ENCODE data around the gene REST.
A peak's percentile ranks its signal among the peaks of the same experiment; 100 is the strongest.
"Not testable (repeated sequence)": the region's sequence is repeated elsewhere in the genome, so short reads cannot be mapped to it uniquely, and the experiment has no call there.

REST gene

GRCh38 chr4:56907489-56908205 is at the start of gene REST:
Gene REST, plus strand, starts transcription at chr4:56907900. Its CDS starts 2,739 bp downstream, at chr4:56910639.
- DNase-seq (ENCODE audit: low read depth in 2 of 2) = peak; percentile 63 to 64

DNA sequence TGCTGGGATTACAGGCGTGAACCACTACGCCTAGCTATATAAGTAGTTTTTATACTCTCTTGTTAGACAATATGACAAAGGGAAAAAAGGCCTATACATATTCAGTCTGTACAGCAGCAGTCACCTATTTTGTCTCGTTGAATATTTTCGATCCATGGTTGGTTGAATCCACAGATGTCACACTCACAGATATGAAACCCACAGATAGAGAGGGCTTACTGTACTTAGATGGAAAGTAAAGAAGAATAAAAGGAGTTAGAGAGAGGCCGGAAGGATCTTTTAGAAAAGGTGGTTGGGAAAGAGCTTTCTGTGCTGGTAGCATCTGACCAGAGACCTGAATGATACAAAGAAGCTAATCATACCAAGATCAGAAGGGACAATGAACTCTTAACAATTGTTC is 47.9 kb upstream of the REST start:
- no peak for DNase-seq (ENCODE audit: low read depth in 2 of 2)

DNA sequence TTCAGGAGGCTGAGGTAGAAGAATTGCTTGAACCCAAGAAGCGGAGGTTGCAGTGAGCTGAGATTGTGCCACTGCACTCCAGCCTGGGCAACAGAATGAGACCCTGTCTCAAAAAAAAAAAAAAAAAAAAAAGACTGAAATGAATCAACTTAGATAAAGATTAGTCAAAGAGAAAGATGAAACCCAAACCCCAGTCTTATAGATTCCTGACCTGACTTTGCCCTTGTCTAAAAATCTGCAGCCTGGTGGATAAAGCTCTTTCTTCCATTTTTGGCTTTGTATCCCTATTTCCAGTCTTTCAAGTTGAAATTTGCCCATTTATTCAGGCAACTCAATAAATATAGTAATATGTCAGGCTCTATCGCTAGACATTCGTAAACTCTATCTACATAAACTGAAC is 46.9 kb upstream of the REST start:
- DNase-seq (ENCODE audit: low read depth in 2 of 2) = no peak

GRCh38 chr4:56861360-56861759 is 46.3 kb upstream of the REST start:
- no peak for DNase-seq (ENCODE audit: low read depth in 2 of 2)

DNA sequence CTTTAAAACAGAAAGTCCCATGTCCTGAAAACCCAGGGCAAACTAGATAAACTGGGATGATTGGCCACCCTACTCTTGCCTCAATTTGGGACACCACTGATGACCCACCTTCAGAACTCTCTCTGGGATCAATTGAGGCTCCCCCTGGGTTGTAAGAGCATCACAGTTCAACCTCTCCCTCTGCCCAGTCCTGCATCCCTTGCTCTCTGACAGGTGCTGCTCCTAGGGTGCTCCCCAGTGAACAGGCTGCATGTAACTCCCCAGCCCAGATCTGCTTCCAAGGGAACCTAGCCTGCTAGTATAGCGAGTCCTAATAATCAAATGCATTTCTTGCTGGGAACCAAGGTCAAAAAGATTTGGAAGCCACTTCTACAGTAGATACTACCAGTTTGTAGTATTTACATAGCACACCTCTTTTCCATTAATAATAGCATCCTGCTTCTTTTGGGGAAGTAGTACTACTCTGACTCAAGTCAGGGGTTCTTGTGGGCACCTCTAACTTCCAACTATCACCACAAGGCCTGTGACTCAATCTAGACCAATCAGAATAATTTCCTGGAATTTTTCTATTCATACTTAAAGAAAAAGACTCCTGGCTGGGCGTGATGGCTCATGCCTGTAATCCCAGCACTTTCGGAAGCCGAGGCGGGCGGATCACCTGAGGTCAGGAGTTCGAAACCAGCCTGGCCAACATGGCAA is 44.1 kb upstream of the REST start:
- DNase-seq (ENCODE audit: low read depth in 2 of 2) = peak in 1 of 2 donors; percentile 3

GRCh38 chr4:56870946-56871345 is 36.8 kb upstream of the REST start:
- DNase-seq (ENCODE audit: low read depth in 2 of 2) = no peak

DNA sequence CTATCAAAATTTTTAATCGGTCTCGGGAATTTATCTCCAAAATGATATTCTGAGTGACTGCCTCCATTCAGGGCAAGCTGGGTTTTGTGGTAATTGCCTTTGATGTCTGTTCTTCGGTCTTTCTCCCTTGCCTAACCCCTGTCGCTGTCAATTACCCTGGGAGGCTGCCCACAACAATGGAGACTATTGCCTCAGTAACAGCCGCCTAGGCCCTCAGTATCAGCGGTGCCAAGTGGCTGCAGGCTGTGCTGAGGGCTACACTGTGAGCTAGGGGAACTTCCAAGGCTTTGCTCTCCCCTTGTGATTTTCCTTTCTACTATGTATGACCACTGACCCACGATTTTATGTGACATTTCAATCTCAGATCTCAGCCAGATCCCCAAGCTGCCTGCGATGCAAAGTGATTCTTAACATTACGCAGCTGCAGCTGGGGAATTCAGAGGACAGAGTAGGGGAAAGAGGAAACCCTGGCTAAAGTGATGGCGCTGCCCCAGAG is 36.3 kb upstream of the REST start:
- no peak for DNase-seq (ENCODE audit: low read depth in 2 of 2)

DNA sequence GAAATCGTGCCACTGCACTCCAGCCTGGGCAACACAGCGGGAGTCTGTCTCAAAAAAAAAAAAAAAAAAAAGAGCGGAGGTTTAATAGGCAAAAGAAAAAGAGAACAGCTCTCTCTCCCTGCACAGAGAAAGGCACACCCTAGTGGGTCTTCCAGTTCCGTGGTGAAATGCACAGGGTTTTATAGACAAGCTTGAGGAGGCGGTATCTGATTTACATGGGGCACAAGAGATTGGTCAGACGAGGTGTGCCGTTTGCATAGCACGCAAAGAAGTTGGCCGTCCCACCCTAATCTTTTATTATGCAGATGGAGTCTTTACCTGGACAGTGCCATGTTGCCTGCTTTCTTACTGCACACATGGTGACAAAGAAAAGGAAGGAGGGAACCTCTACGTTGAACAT is 33.5 kb upstream of the REST start:
- DNase-seq (ENCODE audit: low read depth in 2 of 2) = no peak

GRCh38 chr4:56874923-56875322 is 32.8 kb upstream of the REST start:
- no peak for DNase-seq (ENCODE audit: low read depth in 2 of 2)

- DNase-seq (ENCODE audit: low read depth in 2 of 2) = no peak
Observed at GRCh38 chr4:56876264-56876663, 31.4 kb upstream of the REST start.

GRCh38 chr4:56879996-56880395 is 27.7 kb upstream of the REST start:
- no peak for DNase-seq (ENCODE audit: low read depth in 2 of 2)

DNA sequence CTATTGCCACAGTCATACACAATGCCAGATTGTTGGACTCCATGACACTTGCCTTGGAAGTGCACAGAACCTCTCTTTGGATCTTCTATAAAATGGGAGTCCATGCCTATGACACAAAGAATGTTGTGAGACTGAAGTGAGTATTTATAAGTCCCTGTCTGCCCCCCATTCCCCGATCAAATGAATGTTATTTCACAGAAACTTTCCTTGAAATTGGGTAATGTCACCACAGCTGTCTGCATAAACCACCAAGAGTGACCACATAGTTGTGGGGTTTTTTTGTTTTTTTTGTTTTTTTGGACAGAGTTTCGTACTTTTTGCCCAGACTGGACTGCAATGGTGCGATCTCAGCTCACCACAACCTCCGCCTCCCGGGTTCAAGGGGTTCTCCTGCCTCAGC is 27.1 kb upstream of the REST start:
- DNase-seq (ENCODE audit: low read depth in 2 of 2) = no peak

- DNase-seq (ENCODE audit: low read depth in 2 of 2) = not testable (repeated sequence)
Observed at GRCh38 chr4:56884511-56884910, 23.2 kb upstream of the REST start.

DNA sequence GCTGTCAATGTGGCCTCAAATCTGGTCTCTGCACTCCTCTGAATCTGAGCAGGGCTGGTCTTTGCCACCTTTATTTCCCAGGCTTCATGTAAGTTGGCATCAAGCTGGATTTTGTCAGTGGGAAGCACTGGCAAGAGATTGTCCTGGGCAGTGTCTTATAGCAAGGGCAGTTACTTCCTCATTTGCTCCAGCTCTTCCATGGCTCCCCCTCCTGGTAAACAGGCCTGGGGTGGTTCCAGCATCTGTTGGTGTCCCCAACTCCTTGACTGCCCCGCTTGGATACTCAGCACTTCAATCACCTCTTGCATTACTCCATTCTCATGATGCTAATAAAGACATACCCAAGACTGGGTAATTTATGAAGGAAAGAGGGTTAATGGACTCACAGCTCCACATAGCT is 15.0 kb upstream of the REST start:
- DNase-seq (ENCODE audit: low read depth in 2 of 2) = no peak

DNA sequence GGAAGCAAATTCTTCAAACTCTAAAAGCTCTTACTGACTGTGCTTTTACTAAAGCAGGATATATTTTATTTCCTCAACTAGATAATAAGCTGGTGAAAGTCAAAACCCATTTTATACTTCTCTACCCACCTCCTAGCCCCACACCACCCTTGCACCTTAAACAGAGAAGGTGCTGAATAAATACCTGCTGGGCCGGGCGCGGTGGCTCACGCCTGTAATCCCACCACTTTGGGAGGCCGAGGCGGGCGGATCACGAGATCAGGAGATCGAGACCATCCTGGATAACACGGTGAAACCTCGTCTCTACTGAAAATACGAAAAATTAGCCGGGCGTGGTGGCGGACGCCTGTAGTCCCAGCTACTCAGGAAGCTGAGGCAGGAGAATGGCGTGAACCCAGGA is 9.9 kb upstream of the REST start:
- DNase-seq (ENCODE audit: low read depth in 2 of 2) = not testable (repeated sequence)

GRCh38 chr4:56900186-56900585 is 7.5 kb upstream of the REST start:
- DNase-seq (ENCODE audit: low read depth in 2 of 2) = not testable (repeated sequence)

DNA sequence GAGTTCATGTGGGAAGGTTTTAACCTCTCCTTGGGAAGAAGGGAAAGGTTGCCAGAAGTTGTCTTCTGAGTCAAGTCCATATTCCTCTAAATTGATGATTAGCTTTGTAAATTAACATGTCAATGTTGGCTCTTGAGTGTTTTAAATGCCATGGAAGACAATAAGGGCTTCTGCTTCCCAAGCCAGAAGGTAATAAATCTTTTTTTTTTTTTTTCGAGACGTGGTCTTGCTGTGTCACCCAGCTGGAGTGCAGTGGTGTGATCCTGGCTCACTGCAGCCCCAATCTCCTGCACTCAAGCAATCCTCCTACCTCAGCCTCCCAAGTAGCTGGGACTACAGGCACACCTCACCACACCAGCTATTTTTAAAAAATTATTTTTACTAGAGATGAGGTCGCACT is 5.0 kb upstream of the REST start:
- no peak for DNase-seq (ENCODE audit: low read depth in 2 of 2)

DNA sequence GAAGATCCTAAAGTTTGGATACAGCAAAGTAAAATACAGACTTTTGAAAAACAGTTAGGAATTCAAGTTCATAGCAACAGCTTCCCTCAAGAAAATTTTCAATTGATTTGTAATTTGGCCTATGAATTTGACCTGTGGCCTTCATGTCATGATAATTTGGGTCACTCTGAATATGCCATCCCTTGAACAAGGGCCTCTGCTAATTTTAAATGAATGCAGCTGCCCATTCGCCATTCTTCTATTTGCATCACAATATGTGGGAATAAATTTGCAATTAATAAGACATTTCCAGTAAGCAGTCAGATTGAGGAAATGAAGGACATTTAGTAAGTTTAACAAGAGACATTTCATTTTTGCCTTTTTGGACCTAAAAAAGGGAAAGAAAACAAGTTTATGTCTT is 1.9 kb upstream of the REST start:
- no peak for DNase-seq (ENCODE audit: low read depth in 2 of 2)

DNA sequence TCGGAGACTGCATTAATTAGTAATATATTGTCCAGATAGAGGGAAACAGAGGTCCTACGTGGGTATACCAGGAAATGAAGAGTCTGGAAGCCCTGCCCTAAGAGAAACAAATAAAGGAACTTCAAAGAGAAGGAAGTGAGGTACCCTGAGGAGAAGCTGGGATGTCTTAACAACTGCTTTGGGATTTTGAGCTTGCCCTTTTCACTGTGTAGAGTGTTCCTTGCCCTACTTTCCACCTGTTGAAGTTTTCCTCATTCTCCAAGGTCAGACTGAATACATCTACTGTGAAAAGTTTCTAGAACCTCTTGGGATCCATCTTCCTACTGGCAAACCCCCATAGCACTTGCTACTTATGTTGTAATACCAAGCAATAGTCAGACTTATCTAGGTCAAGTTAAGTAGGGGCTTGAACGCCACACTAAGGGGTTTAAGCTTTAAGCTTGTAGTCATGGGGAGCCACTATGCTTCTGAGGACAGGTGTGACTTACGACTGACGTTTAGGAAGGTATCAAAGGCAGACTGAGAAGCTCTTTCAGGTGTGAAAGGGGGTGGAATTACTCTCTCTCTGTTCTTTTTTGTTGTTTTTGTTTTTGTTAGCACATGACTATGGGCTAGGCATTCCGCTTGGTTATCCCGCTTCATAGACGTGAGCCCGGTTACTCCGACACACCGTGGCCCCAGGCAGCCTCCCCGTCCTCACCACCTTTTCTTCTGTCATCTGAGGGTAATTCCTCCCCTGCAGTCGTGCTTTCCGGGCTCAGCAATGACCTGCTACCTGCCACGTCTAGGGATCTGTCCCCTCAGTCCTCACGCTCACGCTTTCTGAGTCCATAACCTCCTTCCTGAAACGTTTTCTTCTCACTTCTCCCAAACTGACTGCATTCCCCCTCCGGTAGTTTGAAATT is 959 bp upstream of the REST start:
- no peak for DNase-seq (ENCODE audit: low read depth in 2 of 2)

DNA sequence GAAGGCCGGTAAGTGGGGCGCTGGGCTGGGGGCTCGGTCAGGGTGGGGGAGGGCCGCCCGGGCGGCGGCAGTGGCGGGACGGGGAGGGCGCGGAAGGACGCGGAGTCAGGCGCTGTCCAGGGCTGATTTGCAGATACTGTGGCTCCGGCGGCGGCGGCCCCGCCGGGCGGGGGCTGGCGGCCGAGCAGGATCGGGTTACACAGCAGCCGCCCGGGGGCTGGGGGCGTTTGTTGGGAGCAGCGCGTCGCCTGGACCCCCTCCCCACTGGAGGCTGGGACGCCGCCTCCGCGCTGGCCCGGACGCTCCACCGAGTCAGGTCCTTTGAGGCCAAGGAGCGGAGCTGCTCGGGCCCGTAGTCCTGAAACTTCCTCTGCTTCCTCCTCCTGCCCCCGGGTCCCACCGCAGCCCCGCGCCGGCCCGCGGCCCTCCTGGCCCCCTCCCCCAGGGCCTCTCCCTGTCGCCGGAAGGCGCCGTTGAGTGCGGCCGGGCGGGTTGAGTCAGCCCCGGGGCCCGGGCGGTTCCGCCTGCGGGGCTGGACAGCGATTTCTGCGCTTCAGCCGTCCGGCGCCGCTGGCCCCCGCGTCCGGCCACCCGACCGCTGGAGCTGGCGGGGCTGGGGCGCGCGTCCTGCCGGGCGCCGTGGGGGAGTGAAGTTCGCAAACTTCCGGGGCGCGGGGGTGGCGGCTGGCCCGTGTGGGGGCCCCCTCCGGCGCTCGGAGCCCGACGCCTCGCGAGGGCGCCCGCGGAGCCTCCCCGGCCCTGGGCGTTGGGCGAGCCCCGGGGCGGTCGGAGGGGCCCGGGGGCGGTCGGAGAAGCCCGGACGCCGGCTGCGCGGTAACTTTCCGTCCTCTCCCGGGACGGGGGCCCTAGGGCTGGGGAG is 746 bp downstream of the REST start:
- DNase-seq (ENCODE audit: low read depth in 2 of 2) = peak; percentile 61 to 65
